HepG2 (cell line): ENCODE measurements around the gene FAT1. TPM values are rescaled to one million over a fixed set of nuclear protein-coding genes. Genes with fewer than 3 reads are reported as not detected.

Experiments used
- FOXK1 ChIP-seq: sonication (generic); formaldehyde crosslinking; IDR thresholded peaks from 2 replicates; pipeline ENCODE4 v1.4.0; 2020; ENCODE audit warnings: low read depth, missing genetic modification reagents, borderline replicate concordance
- FOXM1 ChIP-seq: sonication (generic); formaldehyde crosslinking; IDR thresholded peaks from 2 replicates; pipeline ENCODE4 v1.5.0; 2020; ENCODE audit warnings: missing genetic modification reagents
- HBP1 ChIP-seq: IDR thresholded peaks from 2 replicates; pipeline ENCODE4 v1.6.1; 2016; ENCODE audit warnings: low read depth, control low read depth
- HOXA9 ChIP-seq: sonication (generic); formaldehyde crosslinking; IDR thresholded peaks from 2 replicates; pipeline ENCODE4 v1.8.1; 2022; ENCODE audit warnings: missing genetic modification reagents, mild to moderate bottlenecking, moderate library complexity, borderline replicate concordance
- KMT2A ChIP-seq: sonication (generic); formaldehyde crosslinking; IDR thresholded peaks from 2 replicates; pipeline ENCODE4 v1.4.0; 2020; ENCODE audit warnings: missing genetic modification reagents
- NFE2 ChIP-seq: sonication (generic); formaldehyde crosslinking; IDR thresholded peaks from 2 replicates; pipeline ENCODE4 v1.4.0; 2020; ENCODE audit warnings: missing genetic modification reagents
- NR2C2 ChIP-seq: sonication (generic); formaldehyde crosslinking; IDR thresholded peaks from 2 replicates; pipeline ENCODE4 v1.4.0; 2020; ENCODE audit warnings: missing genetic modification reagents, mild to moderate bottlenecking, moderate library complexity, borderline replicate concordance
- NR2F2 ChIP-seq: IDR thresholded peaks from 2 replicates; pipeline ENCODE4 v1.6.1; 2012; ENCODE audit warnings: low read depth, inconsistent platforms, borderline replicate concordance
- RERE ChIP-seq: IDR thresholded peaks from 2 replicates; pipeline ENCODE4 v1.6.1; 2016; ENCODE audit warnings: low read depth, missing genetic modification reagents, missing compliant biosample characterization
- TBX3 ChIP-seq: fragments of 450-650 bp; IDR thresholded peaks from 2 replicates; pipeline ENCODE4 v1.6.1; 2017; ENCODE audit warnings: antibody characterized with exemption, mild to moderate bottlenecking, inconsistent platforms, borderline replicate concordance
- ZNF142 ChIP-seq: sonication (generic); formaldehyde crosslinking; IDR thresholded peaks from 2 replicates; pipeline ENCODE4 v1.4.0; 2020; ENCODE audit warnings: missing genetic modification reagents
- ZNF44 ChIP-seq: sonication (generic); formaldehyde crosslinking; IDR thresholded peaks from 2 replicates; pipeline ENCODE4 v1.5.1; 2020; ENCODE audit warnings: mild to moderate bottlenecking, missing genetic modification reagents
- ZNF619 ChIP-seq: sonication (generic); formaldehyde crosslinking; IDR thresholded peaks from 2 replicates; pipeline ENCODE4 v1.4.0; 2020; ENCODE audit warnings: mild to moderate bottlenecking, missing genetic modification reagents
- ZNF772 ChIP-seq: sonication (generic); formaldehyde crosslinking; IDR thresholded peaks from 2 replicates; pipeline ENCODE4 v1.5.0; 2020; ENCODE audit warnings: mild to moderate bottlenecking, missing genetic modification reagents
- ZNF83 ChIP-seq: sonication (generic); formaldehyde crosslinking; IDR thresholded peaks from 2 replicates; pipeline ENCODE4 v1.4.0; 2020; ENCODE audit warnings: missing genetic modification reagents, mild to moderate bottlenecking, borderline replicate concordance
- ZSCAN12 ChIP-seq: sonication (generic); formaldehyde crosslinking; IDR thresholded peaks from 2 replicates; pipeline ENCODE4 v1.9.0; 2021; ENCODE audit warnings: mild to moderate bottlenecking, missing genetic modification reagents
- polyA plus RNA-seq, 8 experiments: library from polyadenylated mRNA; depleted of rRNA in 3 of 8; stranded (reverse) in 7 of 8; unstranded in 1 of 8; fragments of >200 nt; fragmentation: Illumina TruSeq in 4 of 8; extraction: Trizol in 4 of 8; gene quantifications; 2 replicates each; pipeline versions ENCODE4 v1.2.1 to v1.2.3, GENCODE V29; 2011 to 2016; ENCODE audit warnings: low read depth in 4 of 8, missing spikeins in 1 of 8, mixed read lengths in 1 of 8; ENCODE audit not compliant: insufficient read depth in 1 of 8
- total RNA-seq, 5 experiments: library from RNA; depleted of rRNA; stranded (reverse); fragments of >200 nt; fragmentation: Illumina TruSeq; extraction: Trizol; gene quantifications; 2 replicates each; pipeline ENCODE4 v1.2.3, GENCODE V29; 2016; ENCODE audit warnings: low read depth in 1 of 5

FAT1 gene
- total and polyA plus RNA-seq, 2 of the 13 experiments (the other 11 are each of a cell fraction or from before 2014, with no cell fraction given), result 185 to 216 TPM

GRCh38 chr4:186755550-186756519 is 32.2 kb upstream of the FAT1 start (continued):
- TF ChIP-seq HBP1 (CRISPR knock-in tag), result 0 out of 2 replicates have a peak, but pooled peaks have one; percentile 36
- TF ChIP-seq HOXA9, result no peak; the same call in 1 of the 2 replicates
- peak; percentile 50; the same call in 1 of the 2 replicates for TF ChIP-seq NR2C2 (CRISPR knock-in tag)
- no peak; the same call in 1 of the 2 replicates for TF ChIP-seq RERE (CRISPR knock-in tag)
- peak; percentile 71; the same call in 1 of the 2 replicates for TF ChIP-seq ZNF772
- no peak for TF ChIP-seq NR2F2
- no peak for TF ChIP-seq FOXM1 (CRISPR knock-in tag)
- TF ChIP-seq KMT2A (CRISPR knock-in tag), result peak; percentile 48; the same call in 1 of the 2 replicates
- TF ChIP-seq TBX3, result no peak
- no peak for TF ChIP-seq NFE2 (CRISPR knock-in tag)
- TF ChIP-seq ZNF44 (CRISPR knock-in tag), result no peak
- no peak for TF ChIP-seq ZSCAN12 (CRISPR knock-in tag)
- no peak for TF ChIP-seq ZNF142 (CRISPR knock-in tag)
- peak; percentile 86; the same call in 1 of the 2 replicates for TF ChIP-seq FOXK1
- no peak for TF ChIP-seq ZNF83 (CRISPR knock-in tag)
- no peak for TF ChIP-seq ZNF619
